Upper lobe of right lung (tissue), 1 donor: Measurements from ENCODE around the gene IGF2R. TPM values are rescaled to one million over a fixed set of nuclear protein-coding genes. Genes with fewer than 3 reads are reported as not detected.
A peak's percentile ranks its signal among the peaks of the same experiment; 100 is the strongest.

ENCODE experiments used
- ATAC-seq: fragments of 200-7000 bp; cut with Tn5 transposase; one replicate; pipeline ENCODE4 v1.9.1; 2020; ENCODE audit warnings: mild to moderate bottlenecking, moderate library complexity
- DNase-seq: peaks from one replicate; pipeline ENCODE4 v3.0.0-alpha.2; 2020
- H3K27ac ChIP-seq: fragments of 200-600 bp; one replicate; pipeline ENCODE4 v1.8.0; 2022
- H3K27me3 ChIP-seq: fragments of 200-600 bp; one replicate; pipeline ENCODE4 v1.8.0; 2022; ENCODE audit warnings: mild to moderate bottlenecking
- H3K36me3 ChIP-seq: fragments of 200-600 bp; one replicate; pipeline ENCODE4 v1.8.0; 2022
- H3K4me1 ChIP-seq: fragments of 200-600 bp; one replicate; pipeline ENCODE4 v1.8.0; 2022
- H3K4me3 ChIP-seq: fragments of 200-600 bp; one replicate; pipeline ENCODE4 v1.8.0; 2022; ENCODE audit warnings: mild to moderate bottlenecking
- H3K9me3 ChIP-seq: fragments of 200-600 bp; one replicate; pipeline ENCODE4 v1.8.0; 2022
- intact Hi-C: fragments of 100-400 bp; cut with DNase I; formaldehyde crosslinking; loops from one replicate; pipeline ENCODE4 v1.11.0; 2022
- total RNA-seq: library from RNA; stranded (reverse); fragmentation: NEBNext Ultra II Directional; extraction: Animal tissue kit (Norgen Biotek cat#: 25700); gene quantifications from one replicate; pipeline ENCODE4 v1.2.1, GENCODE V29; 2021
- TF ChIP-seq, protein P1 (sequence below): fragments of 200-600 bp; IDR thresholded peaks from one replicate; pipeline ENCODE4 v1.8.0; 2022; ENCODE audit warnings: antibody characterized with exemption
- donor health status: DM: no; HTN: yes; CAD: no; lungs with severe emphysema.

Gene IGF2R
- total RNA-seq, 1 donor from 2014 or later: 144 TPM

DNA sequence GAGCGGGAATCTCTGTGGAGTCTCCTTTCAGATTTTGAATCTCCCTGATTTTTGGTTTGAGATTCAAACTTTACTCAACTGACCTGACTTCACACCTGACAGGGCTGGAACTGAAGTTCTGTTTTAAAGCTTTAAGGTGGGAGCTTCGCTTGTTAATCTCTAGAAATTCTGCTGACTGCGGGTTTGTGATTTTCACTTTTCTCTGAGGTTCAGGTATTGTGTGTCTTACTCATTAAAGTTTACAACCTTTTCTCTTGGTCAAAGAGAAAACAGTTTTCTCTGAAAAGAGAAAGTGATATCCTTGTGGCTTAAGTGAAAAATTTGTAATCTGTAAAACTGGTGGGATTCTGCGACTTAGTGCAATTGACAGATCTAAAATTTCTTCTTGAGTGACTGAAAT lies 20.7 kb upstream of the IGF2R start:
- Histone ChIP-seq H3K4me1 (peaks cover 25% of the 10 kb centered on the region), H3K27ac (no peak overlapping the region), H3K9me3 (no peaks in the 10 kb centered on the region), H3K4me3 (no peak overlapping the region), H3K27me3 (no peaks in the 10 kb centered on the region), H3K36me3 (no peaks in the 10 kb centered on the region)
- TF ChIP-seq, protein P1, sequence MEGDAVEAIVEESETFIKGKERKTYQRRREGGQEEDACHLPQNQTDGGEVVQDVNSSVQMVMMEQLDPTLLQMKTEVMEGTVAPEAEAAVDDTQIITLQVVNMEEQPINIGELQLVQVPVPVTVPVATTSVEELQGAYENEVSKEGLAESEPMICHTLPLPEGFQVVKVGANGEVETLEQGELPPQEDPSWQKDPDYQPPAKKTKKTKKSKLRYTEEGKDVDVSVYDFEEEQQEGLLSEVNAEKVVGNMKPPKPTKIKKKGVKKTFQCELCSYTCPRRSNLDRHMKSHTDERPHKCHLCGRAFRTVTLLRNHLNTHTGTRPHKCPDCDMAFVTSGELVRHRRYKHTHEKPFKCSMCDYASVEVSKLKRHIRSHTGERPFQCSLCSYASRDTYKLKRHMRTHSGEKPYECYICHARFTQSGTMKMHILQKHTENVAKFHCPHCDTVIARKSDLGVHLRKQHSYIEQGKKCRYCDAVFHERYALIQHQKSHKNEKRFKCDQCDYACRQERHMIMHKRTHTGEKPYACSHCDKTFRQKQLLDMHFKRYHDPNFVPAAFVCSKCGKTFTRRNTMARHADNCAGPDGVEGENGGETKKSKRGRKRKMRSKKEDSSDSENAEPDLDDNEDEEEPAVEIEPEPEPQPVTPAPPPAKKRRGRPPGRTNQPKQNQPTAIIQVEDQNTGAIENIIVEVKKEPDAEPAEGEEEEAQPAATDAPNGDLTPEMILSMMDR: no peak
- no peak for DNase-seq
- ATAC-seq: no peak
- intact Hi-C loops: no loop called here

DNA sequence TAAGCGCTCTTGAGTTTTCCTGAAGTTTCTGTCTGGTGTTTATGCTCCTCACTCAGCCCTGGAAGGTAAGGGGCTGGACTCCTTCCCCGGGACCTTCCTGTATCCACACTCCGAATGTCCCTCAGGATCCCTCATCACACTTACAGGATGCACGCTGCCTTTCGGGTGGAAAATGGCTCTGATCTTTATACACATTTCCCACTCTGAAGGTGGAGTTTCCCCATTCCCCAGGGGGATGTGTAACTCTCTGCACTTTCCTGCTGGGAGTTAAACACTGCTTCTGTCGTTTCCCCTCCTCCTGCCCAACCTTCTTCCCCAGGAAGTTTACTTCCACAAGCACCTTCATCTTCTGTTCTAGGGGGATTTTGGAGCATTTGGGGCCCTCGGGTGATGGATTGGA lies 17.1 kb upstream of the IGF2R start:
- Histone ChIP-seq H3K36me3 (no peaks in the 10 kb centered on the region), H3K4me3 (no peak overlapping the region), H3K9me3 (no peaks in the 10 kb centered on the region), H3K27me3 (no peaks in the 10 kb centered on the region), H3K4me1 (peaks cover 32% of the 10 kb centered on the region), H3K27ac (peak overlapping the region; percentile 31)
- TF ChIP-seq, protein P1: no peak
- no peak for ATAC-seq
- DNase-seq: no peak
- intact Hi-C loops: no loop called here

DNA sequence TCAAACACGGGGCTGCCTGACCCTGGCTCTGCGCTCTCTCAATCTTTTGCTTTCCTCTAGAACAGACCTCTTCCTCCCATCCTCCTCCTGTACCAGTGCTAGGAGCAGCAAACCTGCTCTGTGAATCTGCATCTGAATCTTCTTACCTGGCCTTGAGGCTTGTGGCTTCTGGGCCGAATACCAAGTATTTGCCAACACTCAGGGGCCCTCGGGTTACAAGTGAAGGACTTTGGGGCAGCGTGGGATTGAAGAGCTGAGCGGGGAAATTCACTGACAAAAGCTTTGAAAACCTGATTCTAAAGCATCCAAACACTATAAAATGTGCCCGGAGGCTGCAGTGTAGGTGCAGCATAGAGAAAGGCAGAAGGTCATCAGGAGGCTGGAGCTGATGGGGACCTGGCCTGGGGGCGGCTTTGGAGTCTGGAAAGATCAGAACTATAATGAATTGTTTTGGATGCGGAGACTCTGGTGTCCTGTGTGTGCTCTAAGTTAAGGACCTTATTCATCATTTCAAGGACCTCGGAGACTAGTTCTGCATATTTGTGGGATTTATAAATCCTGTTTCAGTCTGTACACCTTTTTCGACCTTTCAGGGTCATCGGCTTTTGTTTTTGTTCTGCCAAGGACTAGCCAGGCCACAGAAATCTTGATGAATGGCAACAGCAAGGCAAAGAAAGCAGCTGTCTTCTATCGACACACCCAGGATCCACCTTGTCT lies 16.4 kb upstream of the IGF2R start:
- peak; percentile 73 for DNase-seq
- no peaks in the 10 kb centered on the region for H3K9me3 ChIP-seq
- TF ChIP-seq, protein P1: no peak
- peak overlapping the region; percentile 73 for H3K27ac ChIP-seq
- intact Hi-C loops: no loop called here
- H3K27me3 ChIP-seq: no peaks in the 10 kb centered on the region
- H3K4me3 ChIP-seq: peak overlapping the region; percentile 20
- H3K4me1 ChIP-seq: peaks cover 32% of the 10 kb centered on the region
- peak; percentile 74 for ATAC-seq
- H3K36me3 ChIP-seq: no peaks in the 10 kb centered on the region

DNA sequence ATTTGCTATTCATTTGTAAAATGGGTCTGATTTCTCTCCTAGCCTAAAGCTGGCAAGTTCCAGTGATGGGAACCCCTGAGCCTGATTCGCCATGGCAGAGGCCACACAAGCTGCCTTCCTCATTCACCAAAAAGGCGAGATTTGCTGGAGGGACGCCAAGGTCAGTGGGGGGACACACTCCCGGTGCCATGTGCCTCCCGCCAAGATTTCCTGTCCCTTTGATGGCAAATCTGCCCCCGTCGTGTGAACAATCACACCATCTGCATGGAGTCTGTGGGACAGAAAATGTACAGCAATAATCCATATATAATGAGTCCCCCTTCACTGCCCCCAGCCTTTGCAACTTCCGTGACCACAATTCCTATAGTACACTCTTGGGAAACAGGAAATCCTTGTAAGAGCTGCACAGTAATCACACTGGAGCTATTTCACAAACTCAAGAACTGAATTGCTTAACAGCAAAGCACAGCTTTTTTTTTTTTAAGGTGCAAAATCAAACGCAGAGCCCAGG lies 15.7 kb upstream of the IGF2R start:
- Histone ChIP-seq H3K9me3 (no peaks in the 10 kb centered on the region), H3K4me3 (peak overlapping the region; percentile 20), H3K36me3 (no peaks in the 10 kb centered on the region), H3K27ac (peak overlapping the region; percentile 73), H3K4me1 (peaks cover 32% of the 10 kb centered on the region), H3K27me3 (no peaks in the 10 kb centered on the region)
- TF ChIP-seq, protein P1: no peak
- DNase-seq (peak; percentile 84), ATAC-seq (peak; percentile 86)
- intact Hi-C loops: no loop called here

DNA sequence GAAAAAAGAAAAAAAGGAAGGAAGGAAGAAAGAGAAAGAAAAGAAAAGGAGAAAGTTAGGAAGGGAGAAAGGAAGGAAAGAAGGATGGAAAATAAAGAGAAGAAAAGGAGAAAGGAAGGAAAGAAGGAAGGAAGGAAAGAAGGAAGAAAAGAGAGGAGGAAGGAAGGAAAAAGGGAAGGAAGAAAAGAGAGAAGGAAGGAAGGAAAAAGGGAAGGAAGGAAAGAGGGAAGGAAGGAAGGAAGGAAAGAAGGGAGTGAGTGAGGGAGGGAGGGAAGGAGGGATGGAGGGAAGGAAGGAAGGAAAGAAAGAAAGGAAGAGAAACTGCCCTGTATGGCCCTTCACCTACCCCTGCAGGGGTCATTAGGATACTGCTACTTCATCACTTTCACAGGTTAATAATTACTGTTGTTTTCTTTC lies 12.9 kb upstream of the IGF2R start:
- DNase-seq (no peak), ATAC-seq (no peak)
- H3K27me3 ChIP-seq: no peaks in the 10 kb centered on the region
- no peak overlapping the region for H3K4me3 ChIP-seq
- no peaks in the 10 kb centered on the region for H3K9me3 ChIP-seq
- no peaks in the 10 kb centered on the region for H3K36me3 ChIP-seq
- TF ChIP-seq, protein P1: no peak
- intact Hi-C loops: no loop called here
- H3K27ac ChIP-seq: no peak overlapping the region
- H3K4me1 ChIP-seq: peaks cover 42% of the 10 kb centered on the region
